ENCODE measurements around the gene PDXDC1. TPM values are rescaled to one million over a fixed set of nuclear protein-coding genes. Genes with fewer than 3 reads are reported as not detected.
"Not testable (repeated sequence)": the region's sequence is repeated elsewhere in the genome, so short reads cannot be mapped to it uniquely, and the experiment has no call there.

PDXDC1 gene
- polyA plus RNA-seq, 1 experiment = 68.6 TPM

DNA sequence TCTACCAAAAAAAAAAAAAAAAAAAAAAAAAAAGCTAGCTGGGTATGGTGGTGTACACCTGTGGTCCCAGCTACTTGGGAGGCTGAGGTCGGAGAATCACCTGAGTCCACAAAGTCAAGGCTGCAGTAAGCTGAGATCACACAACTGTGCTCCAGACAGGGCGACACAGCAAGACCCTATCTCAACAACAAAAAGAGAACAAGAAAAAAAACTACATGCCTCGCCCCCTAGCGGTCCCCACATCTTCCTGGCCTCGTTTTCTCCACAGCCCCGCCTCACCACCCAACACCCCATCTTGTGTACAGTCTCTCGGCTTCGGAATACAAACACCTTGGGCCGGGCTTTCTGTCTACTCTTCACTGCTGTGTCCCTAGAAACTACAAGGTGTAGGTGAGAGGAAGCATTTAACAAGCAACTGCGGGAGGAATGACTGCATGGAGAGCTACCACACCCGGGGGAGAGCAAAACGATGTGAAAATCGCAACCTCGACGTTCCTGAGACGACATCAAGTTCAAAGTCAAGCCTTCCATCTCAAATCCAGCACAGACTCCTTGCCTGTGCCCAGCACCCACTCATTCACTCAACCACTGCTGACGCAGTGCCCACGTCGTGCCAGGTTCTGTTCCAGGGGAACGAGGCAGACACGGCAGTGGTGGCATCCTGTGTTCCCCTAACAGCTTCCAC, 72.0 kb downstream of the PDXDC1 start:
- DNase-seq (ENCODE audit: low read depth) = no peak
- Histone ChIP-seq H3K4me3 (ENCODE audit: low read depth, low read length) (no peak overlapping the region), H3K27me3 (ENCODE audit: control insufficient read depth, insufficient read depth, low read length) (no peaks in the 10 kb centered on the region), H3K36me3 (ENCODE audit: control insufficient read depth, insufficient read depth, low read length) (peaks cover 5% of the 10 kb centered on the region)
- POLR2A ChIA-PET = no interaction called here
- CTCF ChIA-PET = no interaction called here
- TF ChIP-seq, protein P1, sequence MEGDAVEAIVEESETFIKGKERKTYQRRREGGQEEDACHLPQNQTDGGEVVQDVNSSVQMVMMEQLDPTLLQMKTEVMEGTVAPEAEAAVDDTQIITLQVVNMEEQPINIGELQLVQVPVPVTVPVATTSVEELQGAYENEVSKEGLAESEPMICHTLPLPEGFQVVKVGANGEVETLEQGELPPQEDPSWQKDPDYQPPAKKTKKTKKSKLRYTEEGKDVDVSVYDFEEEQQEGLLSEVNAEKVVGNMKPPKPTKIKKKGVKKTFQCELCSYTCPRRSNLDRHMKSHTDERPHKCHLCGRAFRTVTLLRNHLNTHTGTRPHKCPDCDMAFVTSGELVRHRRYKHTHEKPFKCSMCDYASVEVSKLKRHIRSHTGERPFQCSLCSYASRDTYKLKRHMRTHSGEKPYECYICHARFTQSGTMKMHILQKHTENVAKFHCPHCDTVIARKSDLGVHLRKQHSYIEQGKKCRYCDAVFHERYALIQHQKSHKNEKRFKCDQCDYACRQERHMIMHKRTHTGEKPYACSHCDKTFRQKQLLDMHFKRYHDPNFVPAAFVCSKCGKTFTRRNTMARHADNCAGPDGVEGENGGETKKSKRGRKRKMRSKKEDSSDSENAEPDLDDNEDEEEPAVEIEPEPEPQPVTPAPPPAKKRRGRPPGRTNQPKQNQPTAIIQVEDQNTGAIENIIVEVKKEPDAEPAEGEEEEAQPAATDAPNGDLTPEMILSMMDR (IDR thresholded peaks at IDR 0.05; ENCODE audit: insufficient read depth, low read depth, low read length) = no peak

DNA sequence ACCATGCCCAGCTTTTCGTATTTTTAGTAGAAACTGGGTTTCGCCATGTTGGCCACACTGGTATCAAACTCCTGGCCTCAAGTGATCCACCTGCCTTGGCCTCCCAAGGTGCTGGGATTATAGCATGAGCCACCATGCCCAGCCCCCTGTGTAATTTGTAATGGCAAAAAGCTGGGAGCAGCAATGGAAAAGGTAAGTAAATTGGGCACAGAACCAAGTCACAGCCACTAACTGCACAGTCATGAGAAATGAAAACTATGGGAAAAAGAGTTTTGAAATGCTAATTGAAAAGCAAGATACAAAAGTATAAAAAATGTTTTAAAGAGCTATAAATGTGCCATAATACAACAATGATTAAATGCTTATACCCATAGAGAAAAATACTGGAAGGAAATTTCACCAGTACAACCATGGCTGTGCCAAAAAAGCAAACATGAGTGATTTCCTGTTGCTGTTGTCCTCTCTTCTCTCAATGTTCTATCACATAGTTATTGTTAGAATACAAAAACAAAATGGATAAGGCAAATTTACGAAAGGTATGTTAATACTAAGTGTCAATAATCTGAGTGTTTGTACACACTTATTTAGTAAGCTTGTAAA, 74.9 kb downstream of the PDXDC1 start:
- CTCF ChIA-PET = no interaction called here
- no peak overlapping the region for H3K4me3 ChIP-seq (ENCODE audit: low read depth, low read length)
- peaks cover 3% of the 10 kb centered on the region for H3K36me3 ChIP-seq (ENCODE audit: control insufficient read depth, insufficient read depth, low read length)
- no peaks in the 10 kb centered on the region for H3K27me3 ChIP-seq (ENCODE audit: control insufficient read depth, insufficient read depth, low read length)
- TF ChIP-seq, protein P1 (IDR thresholded peaks at IDR 0.05; ENCODE audit: insufficient read depth, low read depth, low read length) = no peak
- POLR2A ChIA-PET = no interaction called here
- no peak for DNase-seq (ENCODE audit: low read depth)

DNA sequence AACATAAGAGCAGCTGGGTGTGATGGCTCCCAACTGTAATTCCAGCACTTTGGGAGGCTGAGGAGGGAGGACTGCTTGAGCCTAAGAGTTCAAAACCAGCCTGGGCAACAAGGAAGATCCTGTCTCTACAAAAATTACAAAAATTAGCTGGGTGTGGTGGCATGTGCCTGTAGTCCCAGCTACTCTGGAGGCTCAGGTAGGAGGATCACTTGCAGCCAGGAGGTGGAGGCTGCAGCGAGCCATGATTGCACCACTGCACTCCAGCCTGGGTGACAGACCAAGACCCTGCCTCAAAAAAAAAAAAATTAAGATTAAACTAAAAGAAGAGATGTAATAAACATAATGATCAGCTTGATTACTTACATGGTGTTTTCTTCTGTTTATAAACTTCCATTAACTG, 75.6 kb downstream of the PDXDC1 start:
- H3K36me3 ChIP-seq (ENCODE audit: control insufficient read depth, insufficient read depth, low read length); DNase-seq (ENCODE audit: low read depth); CTCF ChIA-PET; POLR2A ChIA-PET; H3K4me3 ChIP-seq (ENCODE audit: low read depth, low read length); H3K27me3 ChIP-seq (ENCODE audit: control insufficient read depth, insufficient read depth, low read length): not testable (repeated sequence)

DNA sequence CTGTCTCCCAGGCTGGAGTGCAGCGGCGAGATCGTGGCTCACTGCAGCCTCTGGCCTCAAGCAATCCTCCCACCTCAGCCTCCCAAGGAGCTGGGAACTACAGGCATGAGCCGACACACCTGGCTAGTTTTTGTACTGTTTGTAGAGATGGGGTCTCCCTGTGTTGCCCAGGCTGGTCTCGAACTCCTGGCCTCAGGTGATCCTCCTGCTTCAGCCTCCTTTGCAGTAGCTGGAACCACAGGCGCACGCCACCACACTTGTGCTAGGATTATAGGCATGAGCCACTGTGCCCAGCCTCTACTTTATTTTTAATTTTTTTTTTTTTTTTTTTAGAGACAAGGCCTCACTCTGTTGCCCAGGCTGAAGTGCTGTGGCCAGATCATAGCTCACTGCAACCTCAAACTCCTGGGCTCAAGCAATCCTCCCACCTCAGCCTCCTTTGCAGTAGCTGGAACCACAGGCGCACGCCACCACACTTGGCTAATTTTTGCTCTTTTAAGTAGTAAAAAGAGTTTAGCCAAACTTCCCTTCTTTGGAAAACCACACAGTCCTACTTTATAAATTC, 76.6 kb downstream of the PDXDC1 start:
- TF ChIP-seq, protein P1 (IDR thresholded peaks at IDR 0.05; ENCODE audit: insufficient read depth, low read depth, low read length) = no peak
- no peak for DNase-seq (ENCODE audit: low read depth)
- H3K27me3 ChIP-seq (ENCODE audit: control insufficient read depth, insufficient read depth, low read length) = no peaks in the 10 kb centered on the region
- peaks cover 3% of the 10 kb centered on the region for H3K36me3 ChIP-seq (ENCODE audit: control insufficient read depth, insufficient read depth, low read length)
- ChIA-PET CTCF (no interaction called here), POLR2A (interaction anchor here (0.5 kb wide), 1 partner anchor 81 kb away, joined by 4 read pairs; no protein-coding TSS in a partner anchor)
- H3K4me3 ChIP-seq (ENCODE audit: low read depth, low read length) = no peak overlapping the region

GRCh38 chr16:15052747-15053476, 78.1 kb downstream of the PDXDC1 start:
- ChIA-PET POLR2A (no interaction called here), CTCF (interaction anchor here (2.4 kb wide), 1 partner anchor 13 kb away, joined by 7 read pairs; no protein-coding TSS in a partner anchor)
- Histone ChIP-seq H3K4me3 (ENCODE audit: low read depth, low read length) (no peak overlapping the region), H3K36me3 (ENCODE audit: control insufficient read depth, insufficient read depth, low read length) (no peaks in the 10 kb centered on the region), H3K27me3 (ENCODE audit: control insufficient read depth, insufficient read depth, low read length) (no peaks in the 10 kb centered on the region)
- no peak for DNase-seq (ENCODE audit: low read depth)
- TF ChIP-seq, protein P1 (IDR thresholded peaks at IDR 0.05; ENCODE audit: insufficient read depth, low read depth, low read length) = no peak

Data from BJ (cell line).